ENCODE measurements around the gene TRAP1.
A peak's percentile ranks its signal among the peaks of the same experiment; 100 is the strongest.
"Not testable (repeated sequence)": the region's sequence is repeated elsewhere in the genome, so short reads cannot be mapped to it uniquely, and the experiment has no call there.

Gene TRAP1

DNA sequence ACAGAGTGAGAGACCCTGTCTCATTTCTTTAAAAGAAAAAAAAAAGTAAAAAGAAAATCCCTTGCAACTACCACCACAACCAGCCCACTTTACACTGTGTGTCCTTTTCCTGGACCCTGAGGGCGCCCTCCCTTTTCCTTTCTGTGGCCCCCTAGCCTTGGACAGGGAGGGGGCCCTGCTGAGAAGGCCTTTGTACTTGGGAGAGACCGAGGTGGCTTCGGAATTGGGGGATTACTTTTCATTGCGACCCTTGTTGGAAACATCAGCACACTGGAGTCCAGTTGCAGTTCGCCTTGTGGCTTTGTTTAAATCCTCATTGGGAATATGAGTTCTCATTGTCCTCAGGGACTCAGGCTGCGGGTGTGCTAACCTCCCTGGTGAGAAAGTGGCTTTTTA lies 72.2 kb downstream of the TRAP1 start:
- no peak for DNase-seq

DNA sequence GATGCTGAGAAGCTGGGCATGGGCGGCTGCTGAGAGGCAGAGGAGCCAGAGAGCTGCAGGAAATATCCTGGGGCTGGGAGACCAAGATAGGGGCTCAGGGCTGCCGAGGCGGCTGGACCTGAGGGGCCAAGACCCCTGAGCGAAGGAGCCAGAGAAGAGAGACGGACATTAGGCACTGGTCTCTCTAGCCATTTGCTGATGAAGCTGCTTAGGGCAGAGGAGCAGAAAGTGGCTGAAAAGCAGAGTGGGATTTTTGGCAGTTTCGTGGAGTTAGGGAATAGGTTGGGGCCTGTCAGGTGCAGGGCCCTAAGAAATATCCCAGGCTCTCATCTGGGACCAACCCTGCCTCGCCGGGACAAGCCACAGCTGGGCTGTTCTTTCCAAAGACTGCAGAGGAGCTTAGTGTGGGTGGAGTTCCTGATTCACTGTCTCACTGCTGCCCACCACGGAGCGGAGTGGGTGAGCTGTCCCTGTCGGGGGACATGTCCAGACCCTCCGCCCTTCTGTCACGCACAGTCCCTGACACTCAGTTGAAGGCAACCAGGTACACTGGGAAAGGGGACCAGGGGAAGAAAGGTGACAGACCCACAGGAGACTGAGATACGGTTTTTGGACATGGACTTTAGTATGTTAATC lies 74.1 kb downstream of the TRAP1 start:
- no peak for DNase-seq

DNA sequence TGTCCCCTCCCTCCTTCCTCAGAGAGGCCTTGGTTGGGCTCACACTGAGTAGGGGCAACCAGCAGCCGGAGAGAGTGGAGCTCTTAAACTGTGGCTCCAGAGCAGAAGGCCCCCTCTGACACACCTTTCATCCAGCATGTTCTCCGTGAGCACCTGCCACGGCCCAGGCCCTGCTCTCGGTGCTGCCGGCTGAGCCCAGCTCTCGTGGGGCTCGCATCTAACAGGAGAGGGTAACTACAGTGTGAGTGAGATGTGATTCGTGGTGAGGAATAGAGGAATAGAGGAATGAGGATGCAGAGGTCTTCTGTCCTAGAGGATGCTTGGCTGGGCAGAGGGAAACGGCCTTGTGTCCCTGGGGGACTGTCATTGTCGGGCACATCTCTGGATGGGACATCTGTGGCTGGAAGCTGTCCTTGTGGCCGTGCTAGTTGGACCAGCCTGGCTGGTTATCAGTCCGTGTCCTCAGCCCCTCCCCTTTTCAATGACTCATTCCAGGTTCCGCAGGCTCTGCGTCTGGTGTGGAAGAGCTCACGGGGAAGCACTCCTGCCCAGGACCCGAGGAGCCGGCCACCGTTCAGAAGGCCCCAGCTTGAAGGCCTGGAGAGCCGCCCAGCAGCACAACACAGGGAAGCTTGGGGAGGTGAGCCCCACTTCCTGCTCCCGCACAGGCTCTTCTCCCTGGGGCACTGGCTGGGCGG lies 74.8 kb downstream of the TRAP1 start:
- no peak for DNase-seq

DNA sequence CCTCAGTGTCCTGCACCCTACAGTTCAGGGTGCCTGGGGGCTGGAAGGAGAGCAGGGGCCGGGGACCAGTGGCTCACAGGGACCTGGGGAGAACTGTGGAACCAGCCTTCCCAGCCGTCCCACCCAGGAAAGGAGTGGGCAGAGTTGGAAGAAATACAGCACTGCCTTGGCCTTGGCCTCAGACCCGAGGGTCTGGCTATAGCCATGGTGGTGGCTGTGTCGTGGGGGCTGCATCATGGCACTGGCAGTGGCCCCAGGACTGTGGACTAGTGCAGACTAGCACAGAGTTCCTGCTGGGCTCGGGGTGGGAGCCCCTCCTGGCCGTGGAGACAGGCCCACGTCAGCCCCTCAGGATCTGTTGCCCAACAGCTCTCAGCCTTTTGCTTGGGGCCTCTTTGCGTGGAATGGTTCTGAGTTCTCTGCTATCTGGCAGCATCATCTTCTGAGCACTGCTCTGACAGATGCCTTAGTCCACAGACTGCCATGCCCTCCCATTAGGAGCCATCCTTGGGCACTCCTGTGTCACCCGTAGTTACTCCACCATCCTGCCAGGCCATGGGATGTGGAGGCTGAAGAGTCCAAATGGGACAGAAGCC lies 75.4 kb downstream of the TRAP1 start:
- DNase-seq, result no peak

DNA sequence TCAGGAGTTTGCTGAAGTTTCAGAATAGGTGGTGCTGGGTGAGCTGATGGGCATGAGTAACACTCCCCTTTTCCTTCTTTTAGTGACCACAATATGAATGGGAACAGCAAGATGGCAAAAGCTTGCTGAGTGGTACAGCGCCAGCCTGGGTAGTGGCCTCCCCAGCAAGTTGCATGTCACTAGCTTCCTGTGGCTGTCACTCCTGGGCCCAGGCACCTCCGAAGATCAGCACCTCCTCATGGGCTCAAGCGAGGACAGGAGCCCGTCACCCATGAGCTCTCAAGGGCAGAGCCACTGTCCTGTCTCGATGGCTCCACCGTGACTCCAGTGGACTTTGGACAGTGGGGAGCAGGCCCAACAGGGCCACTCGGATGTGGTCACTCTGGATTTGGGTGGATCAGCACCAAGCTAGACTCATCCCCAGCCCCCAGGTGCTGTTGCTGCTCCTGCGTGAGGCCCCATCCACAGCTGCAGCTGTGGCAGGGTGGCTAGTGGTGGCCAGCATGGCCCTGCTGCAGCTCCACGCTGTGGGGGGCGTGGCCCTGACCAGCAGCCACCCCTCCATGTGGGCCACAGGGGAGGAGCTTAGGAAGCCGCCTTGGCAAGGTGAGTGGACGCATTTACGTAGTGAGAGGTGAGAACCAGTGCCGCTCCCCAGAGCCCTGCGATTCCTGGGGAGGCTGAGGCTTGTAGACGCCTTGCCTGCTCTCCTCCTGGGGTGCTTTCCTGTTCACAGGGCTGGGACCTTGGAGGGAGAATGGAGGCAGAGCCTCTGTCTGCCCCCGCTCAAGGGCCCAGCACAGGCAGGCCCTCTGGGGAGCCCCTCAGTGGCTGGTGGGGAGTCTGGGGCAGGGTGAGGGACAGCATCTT lies 76.5 kb downstream of the TRAP1 start:
- no peak for DNase-seq

DNA sequence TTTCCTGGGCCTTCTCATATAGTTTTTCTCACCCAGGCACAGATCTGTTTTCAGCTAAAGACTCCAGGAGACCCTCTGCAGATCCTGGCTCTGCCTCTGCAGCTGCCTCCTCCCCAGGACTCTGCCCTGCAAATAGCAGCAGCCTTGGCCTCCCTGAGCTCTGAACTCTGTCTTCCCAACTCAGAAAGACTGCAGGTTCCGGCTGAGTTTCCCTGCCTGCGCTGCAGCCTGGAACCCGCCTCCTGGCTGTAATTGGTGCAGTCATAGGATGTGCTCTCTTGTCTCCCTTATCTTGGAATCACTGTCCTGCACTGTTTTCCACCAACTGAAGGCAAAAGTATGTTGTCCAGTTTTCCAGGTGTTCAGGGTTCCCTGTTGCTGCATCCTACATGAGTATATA lies 77.1 kb downstream of the TRAP1 start:
- DNase-seq, result no peak

DNA sequence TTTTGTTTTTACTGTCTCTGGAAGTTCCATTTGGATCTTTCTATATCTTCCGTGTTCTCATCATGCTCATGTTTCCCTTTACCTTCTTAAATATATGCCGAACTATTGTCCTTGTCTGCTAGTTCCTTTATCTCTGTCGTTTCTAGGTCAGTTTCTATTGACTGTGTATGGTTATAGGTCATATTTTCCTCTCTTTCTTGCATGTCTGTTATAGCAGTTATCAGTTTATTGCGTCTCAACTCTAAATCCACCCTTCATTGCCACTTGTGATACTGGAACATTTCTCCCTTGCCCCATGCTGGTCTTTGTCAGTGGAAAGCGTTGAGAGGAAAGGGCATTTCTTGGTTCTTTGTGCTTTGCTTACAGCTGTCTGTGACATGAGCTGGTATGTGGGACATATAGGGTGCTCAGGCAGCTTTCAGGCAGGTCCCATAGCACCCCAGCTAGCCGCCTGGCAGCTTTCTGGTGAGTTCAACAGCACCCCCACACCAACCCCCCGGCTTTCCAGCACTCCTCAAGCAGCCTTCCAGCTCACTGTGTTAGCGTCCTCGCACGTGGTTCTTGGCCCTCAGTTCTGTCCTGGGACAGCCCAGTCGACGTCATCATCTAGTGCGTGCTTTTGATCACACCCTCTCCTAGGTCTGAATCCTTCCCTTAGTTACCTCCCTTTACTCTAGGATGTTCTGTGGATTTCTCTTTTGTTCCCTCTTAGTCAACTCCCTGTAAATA lies 78.2 kb downstream of the TRAP1 start:
- no peak for DNase-seq

DNA sequence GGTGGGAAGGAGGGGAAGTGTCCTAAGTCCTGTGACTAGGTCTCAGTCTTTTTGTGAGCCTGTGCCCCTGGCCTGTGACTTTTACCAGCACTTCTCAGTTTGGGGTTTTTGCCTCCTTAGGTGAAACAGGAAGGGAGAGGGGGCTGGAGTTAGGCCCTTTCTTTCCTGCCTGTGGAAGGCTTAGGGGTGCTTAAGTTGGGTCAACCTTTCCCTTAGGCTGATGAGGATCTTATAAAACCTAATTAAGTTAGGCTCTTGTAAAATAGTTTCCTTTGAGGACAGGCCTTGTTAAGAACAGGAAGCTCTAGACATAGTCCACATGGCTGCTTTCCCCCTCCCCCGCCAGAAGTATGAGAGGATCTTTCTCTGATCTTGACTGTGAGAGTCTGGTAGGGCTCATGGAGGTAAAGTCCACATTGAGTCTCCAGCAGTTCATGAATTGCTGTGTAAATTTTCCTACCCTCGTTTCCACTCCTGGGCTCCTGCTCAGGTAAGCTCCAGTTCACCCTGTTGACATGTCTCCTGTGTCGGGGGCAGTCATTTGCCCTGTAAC lies 79.9 kb downstream of the TRAP1 start:
- DNase-seq, result no peak

DNA sequence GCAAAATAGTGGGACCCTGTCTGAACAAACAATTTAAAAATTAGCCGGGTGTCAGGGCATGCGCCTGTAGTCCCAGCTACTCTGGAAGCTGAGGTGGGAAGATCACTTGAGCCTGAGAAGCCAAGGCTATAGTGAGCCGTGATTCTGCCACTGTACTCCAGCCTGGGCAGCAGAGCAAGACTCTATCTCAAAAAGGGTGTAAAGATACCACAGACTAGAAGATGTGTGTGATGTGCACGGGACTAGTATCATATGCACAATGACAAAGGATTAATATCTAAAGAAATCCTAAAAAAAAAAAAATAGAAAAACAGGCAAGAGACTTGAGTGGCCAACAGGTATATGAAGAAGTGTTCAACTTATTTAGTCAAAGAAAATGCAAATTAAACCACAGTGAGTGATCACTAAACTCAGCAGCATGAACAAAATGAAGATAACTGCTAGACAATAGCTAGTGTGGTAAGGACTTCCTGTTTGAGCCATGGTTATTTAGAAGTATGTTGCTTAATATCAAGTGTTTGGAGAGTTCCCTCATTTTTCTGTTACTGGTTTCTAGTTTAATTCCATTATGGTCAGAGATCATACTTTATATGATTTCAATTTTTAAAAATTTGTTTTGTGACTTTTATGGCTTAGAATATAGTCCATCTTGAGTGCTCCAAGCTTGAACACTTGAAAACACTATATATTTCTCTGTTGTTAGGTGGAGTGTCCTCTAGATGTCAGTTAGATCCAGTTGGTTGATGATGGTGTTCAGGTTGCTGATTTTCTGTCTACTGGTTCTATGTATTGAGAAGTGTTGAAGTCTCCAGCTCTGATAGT lies 91.2 kb downstream of the TRAP1 start:
- no peak for DNase-seq

DNA sequence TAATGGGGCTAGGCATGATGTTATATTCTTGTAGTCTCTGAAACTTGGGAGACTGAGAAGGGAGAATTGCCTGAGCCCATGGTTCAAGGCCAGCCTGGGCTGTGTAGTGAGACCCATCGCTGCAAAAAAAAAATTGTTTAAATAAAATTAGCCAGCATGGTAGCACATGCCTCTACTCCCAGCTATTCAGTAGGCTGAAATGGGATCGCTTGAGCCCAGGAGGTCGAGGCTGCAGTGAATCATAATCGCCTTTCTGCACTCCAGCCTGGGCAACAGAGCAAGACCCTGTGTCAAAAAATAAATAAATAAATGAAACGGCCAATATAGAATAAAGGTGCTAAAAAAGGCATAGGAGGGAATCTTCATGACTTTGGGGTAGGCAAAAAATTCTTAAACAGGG lies 92.0 kb downstream of the TRAP1 start:
- no peak for DNase-seq

DNA sequence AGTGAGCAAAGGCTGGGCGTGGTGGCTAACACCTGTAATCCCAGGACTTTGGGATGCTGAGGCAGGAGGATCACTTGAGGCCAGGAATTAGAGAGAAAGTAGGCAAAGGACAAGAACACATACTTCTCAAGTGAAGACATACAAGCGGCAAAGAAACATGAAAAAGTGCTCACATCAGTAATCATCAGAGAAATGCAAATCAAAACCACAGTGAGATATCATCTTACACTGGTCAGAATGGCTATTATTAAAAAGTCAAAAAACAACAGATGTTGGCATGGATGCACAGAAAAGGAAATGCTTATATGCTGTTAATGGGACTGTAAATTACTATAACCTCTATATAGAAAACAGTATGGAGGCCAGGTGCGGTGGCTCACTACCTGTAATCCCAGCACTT lies 93.7 kb downstream of the TRAP1 start:
- no peak for DNase-seq

DNA sequence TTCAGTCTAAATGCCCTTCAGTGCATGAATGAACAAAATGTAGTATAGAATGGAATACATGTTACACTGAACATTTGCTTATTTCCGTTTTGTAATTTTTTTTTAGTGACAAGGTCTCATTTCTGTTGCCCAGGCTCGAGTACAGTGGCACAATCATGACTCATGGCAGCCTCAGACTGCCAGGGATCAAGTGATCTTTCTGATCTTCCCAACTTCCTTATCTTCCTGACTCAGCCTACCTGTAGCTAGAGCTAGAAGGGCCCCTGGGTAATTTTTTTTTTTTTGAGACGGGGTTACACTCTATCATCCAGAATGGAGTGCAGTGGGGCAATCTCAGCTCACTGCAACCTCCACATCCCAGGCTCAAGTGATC lies 98.6 kb downstream of the TRAP1 start:
- no peak for DNase-seq

DNA sequence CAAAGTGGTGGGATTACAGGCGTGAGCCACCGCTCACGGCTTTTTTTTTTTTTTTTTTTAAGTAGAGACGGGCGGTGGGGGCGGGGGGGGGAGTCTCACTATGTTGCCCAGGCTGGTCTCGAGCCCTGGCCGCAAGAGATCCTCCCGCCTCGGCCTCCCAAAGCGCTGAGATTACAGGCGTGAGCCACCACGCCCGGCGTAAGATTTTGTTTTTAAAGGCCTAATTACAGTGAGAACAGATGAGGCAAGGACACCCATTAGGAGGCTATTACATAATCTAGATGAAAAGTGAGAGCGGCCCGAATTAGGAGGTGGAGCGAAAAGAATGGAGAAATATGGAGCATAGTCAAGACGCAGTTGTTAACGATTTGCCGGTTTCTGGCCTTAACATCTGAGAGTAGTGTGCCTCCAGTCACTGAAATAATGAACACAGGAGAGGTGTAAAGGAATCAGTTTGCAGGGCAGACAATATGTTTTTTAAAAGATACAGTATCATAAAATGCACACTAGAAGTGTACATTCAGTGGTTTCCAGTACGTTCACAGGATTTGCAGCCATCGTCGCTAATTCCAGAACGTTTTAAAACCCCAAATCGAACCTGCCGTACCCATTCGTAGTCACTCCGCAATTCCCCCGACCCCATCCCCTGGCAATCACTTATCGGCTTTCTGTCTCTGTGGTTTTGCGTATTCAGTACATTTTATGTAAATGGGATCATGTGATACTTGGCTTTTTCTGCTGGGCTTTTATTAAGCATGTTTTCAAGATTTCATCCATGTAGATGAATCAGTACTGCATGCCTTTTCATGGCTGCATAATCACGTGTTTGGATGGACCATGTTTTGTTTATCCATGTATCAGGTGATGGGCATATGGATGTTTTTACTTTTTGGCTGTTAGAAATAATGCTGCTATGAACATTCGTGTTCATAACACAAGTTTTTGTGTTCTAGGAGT lies 104.5 kb downstream of the TRAP1 start:
- DNase-seq, result no peak

DNA sequence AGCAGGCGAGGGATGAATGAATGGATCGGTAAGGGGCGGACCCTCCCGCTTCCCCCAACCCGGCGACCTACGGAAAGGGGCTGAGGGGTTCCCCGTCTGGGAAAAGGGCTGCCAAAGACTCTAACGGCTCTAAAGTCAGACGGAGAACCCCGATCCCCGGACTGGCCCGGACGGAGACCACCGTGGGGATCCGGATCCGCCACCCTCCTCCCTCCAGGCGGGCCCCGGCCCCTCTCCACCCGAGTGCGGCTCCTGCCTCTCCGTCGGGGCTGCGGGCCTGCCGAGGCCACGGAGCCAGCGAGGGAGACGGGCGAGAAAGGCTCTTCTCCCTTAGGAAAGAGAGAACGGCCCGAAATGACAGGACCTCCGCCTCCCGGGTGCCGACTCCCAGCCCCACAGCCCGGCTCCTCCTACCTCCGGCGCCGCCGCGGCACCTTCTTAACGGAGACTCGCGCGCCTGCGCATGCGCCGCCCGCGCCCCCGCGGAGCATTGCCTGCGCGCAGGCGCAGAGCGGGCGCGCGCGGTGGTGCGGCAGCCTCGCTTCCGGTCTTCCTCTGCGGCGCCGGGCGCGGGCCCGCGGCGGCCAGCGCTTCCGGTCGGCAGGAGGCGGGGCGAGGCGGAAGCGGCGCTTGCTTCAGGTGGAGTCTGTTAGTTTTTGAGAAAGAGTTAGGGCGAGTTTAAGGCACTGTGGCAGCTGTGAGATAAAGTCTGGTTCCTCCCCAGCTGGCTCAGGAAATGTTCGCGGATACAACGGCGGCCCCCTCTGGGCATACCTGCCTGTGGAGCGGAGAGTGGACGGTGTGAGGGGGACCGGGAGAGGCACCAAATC lies 106.0 kb downstream of the TRAP1 start, which contains the start of gene SLX4:
TSS of gene SLX4 (minus strand) at position 461 of the 830 bp plus-strand sequence. CDS start 2,642 bp downstream, outside the sequence.
- DNase-seq, result peak; percentile 78

DNA sequence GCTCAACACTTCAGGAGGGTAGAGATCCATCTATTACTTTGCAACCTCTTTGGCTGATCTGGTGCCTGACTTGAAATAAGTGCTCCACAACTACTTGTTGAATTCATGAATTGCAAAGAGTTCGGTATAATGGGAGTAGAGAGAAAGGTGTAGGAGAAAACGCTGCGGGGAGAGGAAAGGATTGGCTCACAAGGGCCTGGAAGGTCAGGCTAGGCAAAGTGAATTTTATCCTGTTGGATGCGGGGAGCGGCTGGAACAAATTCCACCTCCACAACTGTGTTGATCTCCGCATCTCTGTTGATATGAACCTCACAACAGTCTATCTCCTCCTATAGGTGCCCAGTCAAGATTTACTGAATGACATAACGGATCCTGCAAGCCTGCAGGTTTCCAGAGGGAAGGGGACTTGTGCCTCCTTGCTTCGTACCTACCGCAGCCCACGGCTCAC lies 106.6 kb downstream of the TRAP1 start:
- no peak for DNase-seq

DNA sequence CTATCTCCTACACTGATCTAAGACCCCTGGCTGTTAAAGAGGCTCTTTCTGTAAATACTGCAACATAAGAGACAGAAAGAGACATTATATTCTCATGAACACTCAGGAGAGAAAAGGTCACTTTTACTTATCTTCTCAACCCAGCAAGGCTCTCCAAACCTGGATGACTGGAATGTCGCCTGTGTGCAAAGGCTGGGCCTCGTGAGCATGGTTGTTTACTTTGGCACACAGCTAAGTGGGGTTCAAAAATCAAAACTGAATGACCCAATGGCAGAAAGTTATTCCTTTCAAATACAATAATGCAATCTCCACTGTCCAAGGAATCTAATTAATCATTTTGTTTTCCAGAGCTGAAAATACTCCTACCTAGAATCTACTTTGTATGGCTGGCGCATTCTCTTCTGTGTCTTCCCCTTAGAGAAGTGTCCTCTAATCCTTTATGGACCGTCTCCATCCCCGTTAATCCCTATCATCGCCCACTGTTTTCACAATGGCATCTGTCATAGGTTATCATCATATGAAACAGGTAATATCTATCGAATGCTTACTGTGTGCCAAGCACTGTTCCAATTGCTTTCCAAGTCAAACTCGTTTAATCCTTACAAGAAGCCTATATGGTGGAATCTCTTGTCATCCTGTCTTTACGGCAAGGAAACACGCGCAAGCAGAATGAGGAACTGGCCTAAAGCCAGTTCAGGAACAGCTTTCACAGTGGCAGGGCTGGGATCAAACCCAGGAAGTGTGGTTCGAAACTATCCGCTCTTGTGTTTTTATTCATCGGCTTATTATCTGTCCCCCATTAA lies 107.2 kb downstream of the TRAP1 start:
- DNase-seq, result no peak

DNA sequence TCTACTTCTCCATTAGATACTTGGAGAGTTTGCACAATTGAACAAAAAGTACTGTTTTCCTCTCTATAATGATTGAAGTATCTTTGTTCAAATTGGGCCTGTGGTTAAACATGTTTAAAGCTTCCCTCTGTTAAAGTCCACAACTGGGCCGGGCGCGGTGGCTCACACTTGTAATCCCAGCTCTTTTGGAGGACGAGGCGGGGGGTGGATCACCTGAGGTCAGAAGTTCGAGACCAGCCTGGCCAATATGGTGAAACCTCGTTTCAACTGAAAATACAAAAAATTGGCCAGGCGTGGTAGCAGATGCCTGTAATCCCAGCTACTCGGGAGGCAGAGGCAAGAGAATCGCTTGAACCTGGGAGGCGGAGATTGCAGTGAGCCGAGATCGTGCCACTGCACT lies 108.3 kb downstream of the TRAP1 start:
- DNase-seq, result not testable (repeated sequence)

DNA sequence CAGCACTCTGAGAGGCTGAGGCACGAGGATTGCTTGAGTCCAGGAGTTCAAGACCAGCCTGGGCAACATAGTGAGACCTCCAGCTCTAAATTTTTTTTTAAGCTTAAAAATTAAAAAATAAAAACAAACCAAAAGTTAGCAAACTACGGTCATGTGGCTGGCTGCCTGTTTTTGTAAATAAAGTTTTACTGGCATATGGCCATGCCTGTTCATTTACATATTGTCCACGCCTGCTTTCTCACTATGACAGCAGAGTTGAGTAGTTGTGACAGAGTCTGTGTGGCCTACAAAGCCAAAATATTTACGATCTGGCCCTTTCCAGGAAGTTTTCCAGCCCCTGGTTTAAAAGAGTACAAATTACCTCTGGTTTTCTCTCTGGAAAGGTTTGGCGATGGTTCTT lies 109.3 kb downstream of the TRAP1 start:
- DNase-seq, result no peak

Data from amniotic stem cell (primary cell).